ENCODE results near the gene ARSI.

ARSI gene

DNA sequence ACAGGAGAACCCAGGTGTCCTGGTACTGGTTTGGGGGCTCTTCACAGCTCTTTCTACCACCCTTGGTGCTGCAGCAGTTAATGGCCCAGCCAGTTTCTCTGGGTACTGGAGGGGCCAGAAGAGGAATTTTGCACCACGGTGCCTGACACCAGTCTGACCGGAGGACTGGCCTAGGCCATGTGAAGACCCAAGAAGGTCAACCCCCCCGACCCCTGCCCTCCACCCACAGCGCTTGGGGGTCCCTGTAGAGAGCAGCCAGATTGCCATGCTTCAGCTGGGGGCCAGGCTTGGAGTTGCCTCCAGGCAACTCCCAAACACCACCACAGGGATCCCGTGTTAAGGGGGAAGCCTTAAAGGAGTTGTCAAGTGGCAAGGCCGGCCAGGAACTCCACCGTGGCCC lies 6.2 kb downstream of the ARSI start:
- Histone ChIP-seq H3K4me3 (ENCODE audit: severe bottlenecking) (no peak overlapping the region), H3K27me3 (ENCODE audit: insufficient read depth, poor library complexity, severe bottlenecking) (no peaks in the 10 kb centered on the region), H3K36me3 (ENCODE audit: low read depth) (no peaks in the 10 kb centered on the region), H3K27ac (ENCODE audit: poor library complexity, severe bottlenecking) (peak overlapping the region; percentile 68), H3K9me3 (ENCODE audit: severe bottlenecking) (no peaks in the 10 kb centered on the region), H3K4me1 (ENCODE audit: insufficient read depth, poor library complexity, severe bottlenecking) (peaks cover 47% of the 10 kb centered on the region)
- no peak for ATAC-seq (ENCODE audit: low read depth)
- DNase-seq (ENCODE audit: low spot score), result no peak
- TF ChIP-seq, protein P1, sequence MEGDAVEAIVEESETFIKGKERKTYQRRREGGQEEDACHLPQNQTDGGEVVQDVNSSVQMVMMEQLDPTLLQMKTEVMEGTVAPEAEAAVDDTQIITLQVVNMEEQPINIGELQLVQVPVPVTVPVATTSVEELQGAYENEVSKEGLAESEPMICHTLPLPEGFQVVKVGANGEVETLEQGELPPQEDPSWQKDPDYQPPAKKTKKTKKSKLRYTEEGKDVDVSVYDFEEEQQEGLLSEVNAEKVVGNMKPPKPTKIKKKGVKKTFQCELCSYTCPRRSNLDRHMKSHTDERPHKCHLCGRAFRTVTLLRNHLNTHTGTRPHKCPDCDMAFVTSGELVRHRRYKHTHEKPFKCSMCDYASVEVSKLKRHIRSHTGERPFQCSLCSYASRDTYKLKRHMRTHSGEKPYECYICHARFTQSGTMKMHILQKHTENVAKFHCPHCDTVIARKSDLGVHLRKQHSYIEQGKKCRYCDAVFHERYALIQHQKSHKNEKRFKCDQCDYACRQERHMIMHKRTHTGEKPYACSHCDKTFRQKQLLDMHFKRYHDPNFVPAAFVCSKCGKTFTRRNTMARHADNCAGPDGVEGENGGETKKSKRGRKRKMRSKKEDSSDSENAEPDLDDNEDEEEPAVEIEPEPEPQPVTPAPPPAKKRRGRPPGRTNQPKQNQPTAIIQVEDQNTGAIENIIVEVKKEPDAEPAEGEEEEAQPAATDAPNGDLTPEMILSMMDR (IDR thresholded peaks at IDR 0.05; ENCODE audit: poor library complexity, severe bottlenecking), result no peak

DNA sequence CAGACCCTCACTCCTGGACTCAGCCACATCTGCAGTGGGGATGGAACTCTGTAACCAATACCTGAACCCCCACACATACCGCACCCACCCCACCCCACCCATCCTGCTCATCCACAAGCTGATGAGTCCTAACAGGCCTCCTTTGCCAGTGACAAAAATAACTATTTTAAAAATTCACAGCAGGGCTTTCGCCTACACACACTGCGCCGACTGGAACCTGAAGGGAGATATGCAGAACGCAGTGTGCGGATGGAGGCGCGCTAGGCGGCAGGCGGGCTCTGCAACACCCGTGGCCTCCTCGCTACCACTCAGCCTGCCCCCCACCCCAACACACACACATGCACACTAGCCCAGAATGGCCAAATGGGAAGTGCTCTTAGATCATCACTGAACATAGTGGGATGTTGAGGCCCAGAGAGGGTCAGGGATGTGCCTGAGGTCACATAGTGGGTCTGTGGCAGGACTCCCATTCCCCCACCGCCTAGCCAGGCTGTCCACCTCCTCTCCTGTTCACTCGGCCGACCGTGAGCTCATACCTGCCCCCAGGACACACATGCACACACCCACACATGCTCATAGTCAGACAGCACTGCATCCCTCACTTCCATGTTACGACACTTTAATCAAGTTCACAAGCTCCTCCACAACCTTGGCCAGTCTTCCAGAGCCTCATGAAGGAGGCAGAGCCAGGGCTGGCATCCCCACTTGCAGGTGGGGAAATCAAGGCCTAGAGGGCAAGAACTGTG lies 6.8 kb downstream of the ARSI start:
- no peak for DNase-seq (ENCODE audit: low spot score)
- Histone ChIP-seq H3K9me3 (ENCODE audit: severe bottlenecking) (no peaks in the 10 kb centered on the region), H3K36me3 (ENCODE audit: low read depth) (no peaks in the 10 kb centered on the region), H3K4me1 (ENCODE audit: insufficient read depth, poor library complexity, severe bottlenecking) (peaks cover 41% of the 10 kb centered on the region), H3K27ac (ENCODE audit: poor library complexity, severe bottlenecking) (peak overlapping the region; percentile 68), H3K4me3 (ENCODE audit: severe bottlenecking) (no peak overlapping the region), H3K27me3 (ENCODE audit: insufficient read depth, poor library complexity, severe bottlenecking) (no peaks in the 10 kb centered on the region)
- TF ChIP-seq, protein P1 (IDR thresholded peaks at IDR 0.05; ENCODE audit: poor library complexity, severe bottlenecking), result no peak
- peak; percentile 34 for ATAC-seq (ENCODE audit: low read depth)

DNA sequence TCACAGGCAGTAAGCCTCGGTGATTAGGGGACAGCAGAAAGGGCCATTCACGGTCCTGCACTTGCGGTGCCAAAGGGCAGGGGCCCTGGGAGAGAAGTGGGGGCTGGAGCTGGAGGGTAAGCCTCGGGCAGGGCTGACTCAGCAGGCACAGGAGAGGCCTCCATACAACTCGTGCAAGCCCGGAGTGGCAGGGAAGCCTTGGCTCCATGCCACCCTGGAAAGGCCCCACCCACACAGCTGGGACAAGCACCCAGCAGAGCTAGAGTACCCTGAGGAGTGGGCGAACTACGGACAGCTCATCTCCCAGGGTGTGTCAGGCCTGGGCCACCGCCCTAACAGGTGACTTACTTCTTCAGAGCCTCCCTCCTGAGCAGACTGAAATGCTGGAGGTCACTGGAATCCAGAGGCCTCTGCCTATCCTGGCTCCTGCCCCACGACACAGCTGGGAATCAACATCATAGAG lies 7.5 kb downstream of the ARSI start:
- DNase-seq (ENCODE audit: low spot score), result peak; percentile 92
- peaks cover 38% of the 10 kb centered on the region for H3K4me1 ChIP-seq (ENCODE audit: insufficient read depth, poor library complexity, severe bottlenecking)
- TF ChIP-seq, protein P1 (IDR thresholded peaks at IDR 0.05; ENCODE audit: poor library complexity, severe bottlenecking), result no peak

DNA sequence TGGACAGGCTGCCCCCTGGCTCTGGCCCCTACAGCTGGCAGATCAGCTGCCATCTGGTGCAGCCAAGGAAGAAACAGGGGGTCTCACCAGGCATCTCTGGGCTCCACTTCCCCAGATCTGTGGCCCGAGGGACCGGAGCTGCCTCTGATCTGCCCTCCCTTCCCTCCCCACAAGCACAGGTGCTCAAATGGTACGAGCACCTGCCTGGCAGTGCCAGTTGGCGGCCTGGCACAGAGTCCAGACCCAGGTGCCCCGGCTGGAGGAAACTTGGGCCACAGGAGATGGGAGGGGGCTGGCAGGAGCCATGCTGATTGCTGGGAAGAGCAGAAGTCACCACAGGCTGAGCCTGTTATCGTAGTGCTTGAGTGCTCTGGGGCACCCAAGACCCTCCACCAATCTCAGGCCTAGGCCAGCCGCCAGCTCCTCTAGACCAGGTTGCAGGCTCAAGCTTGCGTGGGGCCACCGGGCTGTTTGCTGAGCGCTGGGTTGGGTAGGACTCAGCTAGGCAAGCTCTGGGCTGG lies 8.1 kb downstream of the ARSI start:
- Histone ChIP-seq H3K4me1 (ENCODE audit: insufficient read depth, poor library complexity, severe bottlenecking) (peaks cover 33% of the 10 kb centered on the region), H3K9me3 (ENCODE audit: severe bottlenecking) (no peaks in the 10 kb centered on the region), H3K27me3 (ENCODE audit: insufficient read depth, poor library complexity, severe bottlenecking) (no peaks in the 10 kb centered on the region), H3K36me3 (ENCODE audit: low read depth) (no peaks in the 10 kb centered on the region), H3K4me3 (ENCODE audit: severe bottlenecking) (no peak overlapping the region), H3K27ac (ENCODE audit: poor library complexity, severe bottlenecking) (peak overlapping the region; percentile 68)
- ATAC-seq (ENCODE audit: low read depth) (no peak), DNase-seq (ENCODE audit: low spot score) (no peak)
- TF ChIP-seq, protein P1 (IDR thresholded peaks at IDR 0.05; ENCODE audit: poor library complexity, severe bottlenecking), result no peak

More for the DNA sequence above, 7.5 kb downstream of the ARSI start:
- no peaks in the 10 kb centered on the region for H3K36me3 ChIP-seq (ENCODE audit: low read depth)
- no peaks in the 10 kb centered on the region for H3K27me3 ChIP-seq (ENCODE audit: insufficient read depth, poor library complexity, severe bottlenecking)
- H3K4me3 ChIP-seq (ENCODE audit: severe bottlenecking), result no peak overlapping the region
- no peaks in the 10 kb centered on the region for H3K9me3 ChIP-seq (ENCODE audit: severe bottlenecking)
- peak overlapping the region; percentile 68 for H3K27ac ChIP-seq (ENCODE audit: poor library complexity, severe bottlenecking)
- peak; percentile 71 for ATAC-seq (ENCODE audit: low read depth)
